ENCODE data around the gene SPRR2E.
"Not testable (repeated sequence)": the region's sequence is repeated elsewhere in the genome, so short reads cannot be mapped to it uniquely, and the experiment has no call there.

The SPRR2E gene

GRCh38 chr1:153094426-153094825 is at the start of gene SPRR2E:
Gene SPRR2E, minus strand, starts transcription at chr1:153094526. Its CDS starts 775 bp downstream, at chr1:153093751.
- DNase-seq (ENCODE audit: low read depth in 2 of 2): no peak

GRCh38 chr1:153141377-153141776 is 47.1 kb upstream of the SPRR2E start:
- DNase-seq (ENCODE audit: low read depth in 2 of 2): no peak

GRCh38 chr1:153140484-153140883 is 46.2 kb upstream of the SPRR2E start:
- DNase-seq (ENCODE audit: low read depth in 2 of 2): no peak

GRCh38 chr1:153133743-153134142 is 39.4 kb upstream of the SPRR2E start:
- no peak for DNase-seq (ENCODE audit: low read depth in 2 of 2)

- DNase-seq (ENCODE audit: low read depth in 2 of 2): no peak
Observed at GRCh38 chr1:153133267-153133666, 38.9 kb upstream of the SPRR2E start.

GRCh38 chr1:153128688-153129087 is 34.4 kb upstream of the SPRR2E start:
- not testable (repeated sequence) for DNase-seq (ENCODE audit: low read depth in 2 of 2)

- no peak for DNase-seq (ENCODE audit: low read depth in 2 of 2)
Observed at GRCh38 chr1:153127296-153127695, 33.0 kb upstream of the SPRR2E start.

- no peak for DNase-seq (ENCODE audit: low read depth in 2 of 2)
Observed at GRCh38 chr1:153125536-153125935, 31.2 kb upstream of the SPRR2E start.

- DNase-seq (ENCODE audit: low read depth in 2 of 2): not testable (repeated sequence)
Observed at GRCh38 chr1:153123793-153124192, 29.5 kb upstream of the SPRR2E start.

- DNase-seq (ENCODE audit: low read depth in 2 of 2): no peak
Observed at GRCh38 chr1:153122831-153123421, 28.6 kb upstream of the SPRR2E start.

- no peak for DNase-seq (ENCODE audit: low read depth in 2 of 2)
Observed at GRCh38 chr1:153120945-153121344, 26.6 kb upstream of the SPRR2E start.

- no peak for DNase-seq (ENCODE audit: low read depth in 2 of 2)
Observed at GRCh38 chr1:153119491-153119971, 25.2 kb upstream of the SPRR2E start.

- DNase-seq (ENCODE audit: low read depth in 2 of 2): not testable (repeated sequence)
Observed at GRCh38 chr1:153115264-153115663, 20.9 kb upstream of the SPRR2E start.

GRCh38 chr1:153113416-153113815 is 19.1 kb upstream of the SPRR2E start, which contains the start of gene SPRR2F:
Gene SPRR2F, minus strand, starts transcription at chr1:153113516. Its CDS starts 783 bp downstream, at chr1:153112733.
- no peak for DNase-seq (ENCODE audit: low read depth in 2 of 2)

GRCh38 chr1:153112454-153112853 is 18.1 kb upstream of the SPRR2E start:
- DNase-seq (ENCODE audit: low read depth in 2 of 2): not testable (repeated sequence)

- DNase-seq (ENCODE audit: low read depth in 2 of 2): no peak
Observed at GRCh38 chr1:153100245-153100644, 5.9 kb upstream of the SPRR2E start.

- no peak for DNase-seq (ENCODE audit: low read depth in 2 of 2)
Observed at GRCh38 chr1:153099461-153100045, 5.2 kb upstream of the SPRR2E start.

- no peak for DNase-seq (ENCODE audit: low read depth in 2 of 2)
Observed at GRCh38 chr1:153095764-153096163, 1.4 kb upstream of the SPRR2E start.

GRCh38 chr1:153087652-153088051 is 6.7 kb downstream of the SPRR2E start:
- DNase-seq (ENCODE audit: low read depth in 2 of 2): no peak

GRCh38 chr1:153081736-153082135 is 12.6 kb downstream of the SPRR2E start:
- no peak for DNase-seq (ENCODE audit: low read depth in 2 of 2)

- no peak for DNase-seq (ENCODE audit: low read depth in 2 of 2)
Observed at GRCh38 chr1:153072806-153073726, 21.3 kb downstream of the SPRR2E start.

GRCh38 chr1:153071511-153071910 is 22.8 kb downstream of the SPRR2E start, which contains the start of gene SPRR2B:
Gene SPRR2B, minus strand, starts transcription at chr1:153071611. Its CDS starts 772 bp downstream, at chr1:153070839.
- DNase-seq (ENCODE audit: low read depth in 2 of 2): no peak
